ENCODE results near the gene RHOT2. TPM values are rescaled to one million over a fixed set of nuclear protein-coding genes. Genes with fewer than 3 reads are reported as not detected.

Gene RHOT2
- total RNA-seq, 1 experiment from 2014 or later, result 42.7 TPM

DNA sequence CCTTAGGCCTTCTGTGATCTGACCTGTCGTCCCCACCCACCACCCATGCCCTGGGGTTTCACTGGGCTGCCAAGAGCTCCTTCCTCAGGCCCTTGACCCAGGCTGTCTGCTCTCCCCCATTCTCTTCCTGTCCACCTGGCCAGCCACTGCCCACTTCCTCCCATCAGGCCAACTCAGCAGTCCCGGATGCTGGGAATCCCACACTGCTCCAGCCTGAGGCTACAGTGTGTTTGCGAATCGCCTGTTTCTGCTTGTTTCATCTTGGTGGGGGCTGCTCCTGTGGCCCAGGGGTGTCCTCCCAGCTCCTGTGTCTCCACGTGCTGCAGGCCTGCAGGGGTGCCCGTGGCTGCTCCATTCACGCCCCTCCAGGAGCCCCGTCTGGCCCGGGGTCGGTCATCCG lies 46.1 kb downstream of the RHOT2 start:
- in situ Hi-C loops (cut with HindIII; ENCODE audit: low pct_unique_long_range_greater_than_20kb, low sequenced_read_pairs), result no loop called here
- DNase-seq (ENCODE audit: low read depth, low spot score), result no peak

DNA sequence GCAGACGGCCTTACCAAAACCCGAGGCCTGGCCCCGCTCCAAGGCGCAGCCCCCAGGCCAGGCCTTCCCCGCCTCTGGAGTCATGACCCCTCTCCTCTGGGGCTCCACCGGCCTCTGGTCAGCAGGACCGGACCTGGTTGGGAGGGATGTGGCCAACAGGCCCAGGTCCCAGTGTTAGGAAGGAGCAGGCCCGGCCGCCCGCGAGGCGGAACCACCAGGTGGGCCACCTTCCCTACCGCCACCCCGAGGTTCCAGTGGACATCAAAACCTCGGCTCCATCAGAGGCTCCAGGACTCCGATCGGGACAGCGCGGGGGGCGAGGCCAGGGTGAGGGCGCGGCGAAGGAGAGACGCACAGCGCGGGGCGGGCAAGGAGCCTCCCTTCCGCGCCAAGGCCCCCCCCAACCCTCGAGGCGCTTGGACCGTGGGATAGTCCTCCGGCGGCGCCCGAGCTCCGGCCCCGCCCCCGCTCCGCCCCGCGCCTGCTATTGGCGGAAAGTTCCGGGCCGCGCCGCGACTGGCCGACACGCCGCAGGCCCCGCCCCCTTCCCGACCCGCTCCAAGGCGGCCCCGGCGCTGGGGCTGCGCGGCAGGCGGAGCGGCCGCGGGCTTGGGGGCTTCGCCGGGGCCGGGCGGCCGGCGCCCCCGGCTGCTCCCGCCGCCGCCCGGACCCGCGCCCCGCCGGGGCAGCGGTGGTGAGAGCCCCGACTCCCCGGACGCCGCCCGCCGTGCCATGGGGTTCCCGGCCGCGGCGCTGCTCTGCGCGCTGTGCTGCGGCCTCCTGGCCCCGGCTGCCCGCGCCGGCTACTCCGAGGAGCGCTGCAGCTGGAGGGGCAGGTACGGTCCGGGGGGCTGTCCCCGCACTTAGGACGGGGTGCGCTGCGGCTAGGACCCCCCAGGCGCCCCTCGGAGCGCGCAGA lies 46.9 kb downstream of the RHOT2 start, which contains the start of gene METRN:
Gene METRN, plus strand, starts transcription at position 561 of the 919 bp plus-strand sequence. Its CDS starts 172 bp downstream, at position 733.
- DNase-seq (ENCODE audit: low read depth, low spot score), result peak; percentile 78
- in situ Hi-C loops (cut with HindIII; ENCODE audit: low pct_unique_long_range_greater_than_20kb, low sequenced_read_pairs), result no loop called here

DNA sequence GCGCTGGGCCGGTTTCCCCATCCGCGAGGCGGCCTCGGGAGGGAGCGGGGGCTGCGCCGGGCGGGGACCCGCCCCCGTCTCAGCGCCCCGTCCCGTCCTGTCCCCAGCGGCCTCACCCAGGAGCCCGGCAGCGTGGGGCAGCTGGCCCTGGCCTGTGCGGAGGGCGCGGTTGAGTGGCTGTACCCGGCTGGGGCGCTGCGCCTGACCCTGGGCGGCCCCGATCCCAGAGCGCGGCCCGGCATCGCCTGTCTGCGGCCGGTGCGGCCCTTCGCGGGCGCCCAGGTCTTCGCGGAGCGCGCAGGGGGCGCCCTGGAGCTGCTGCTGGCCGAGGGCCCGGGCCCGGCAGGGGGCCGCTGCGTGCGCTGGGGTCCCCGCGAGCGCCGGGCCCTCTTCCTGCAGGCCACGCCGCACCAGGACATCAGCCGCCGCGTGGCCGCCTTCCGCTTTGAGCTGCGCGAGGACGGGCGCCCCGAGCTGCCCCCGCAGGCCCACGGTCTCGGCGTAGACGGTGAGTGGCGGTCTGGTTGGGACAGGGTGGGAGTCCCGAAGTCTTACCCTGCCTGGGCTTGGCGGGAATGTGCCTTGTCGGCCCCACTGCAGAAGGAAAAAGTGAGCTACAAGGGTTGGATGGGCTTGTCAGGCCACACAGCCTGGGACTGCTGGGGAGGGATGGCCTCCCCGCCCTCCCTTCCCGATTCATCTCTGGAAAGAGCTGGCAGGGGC lies 47.7 kb downstream of the RHOT2 start:
- in situ Hi-C loops (cut with HindIII; ENCODE audit: low pct_unique_long_range_greater_than_20kb, low sequenced_read_pairs), result no loop called here

DNA sequence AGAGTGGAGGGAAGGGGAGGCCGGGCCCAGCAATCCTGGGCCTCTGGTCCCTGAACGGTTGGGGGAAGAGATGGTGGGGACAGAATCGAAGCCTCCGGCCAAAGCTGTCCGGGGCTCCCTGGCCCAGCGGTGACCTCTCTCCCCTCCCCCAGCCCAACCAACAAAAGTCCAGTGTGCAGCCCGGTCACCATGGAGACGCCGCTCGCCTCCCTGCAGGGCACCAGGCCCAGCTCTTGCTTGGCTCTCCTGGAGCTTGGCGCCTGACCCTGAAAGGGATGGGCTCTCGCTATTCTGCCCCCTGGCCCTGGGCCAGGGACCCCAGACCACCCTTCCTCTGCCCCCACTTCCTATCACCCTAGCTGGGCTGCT lies 48.3 kb downstream of the RHOT2 start:
- peak; percentile 69 for DNase-seq (ENCODE audit: low read depth, low spot score)
- in situ Hi-C loops (cut with HindIII; ENCODE audit: low pct_unique_long_range_greater_than_20kb, low sequenced_read_pairs), result no loop called here

More for the DNA sequence above, 47.7 kb downstream of the RHOT2 start:
- no peak for DNase-seq (ENCODE audit: low read depth, low spot score)

DNA sequence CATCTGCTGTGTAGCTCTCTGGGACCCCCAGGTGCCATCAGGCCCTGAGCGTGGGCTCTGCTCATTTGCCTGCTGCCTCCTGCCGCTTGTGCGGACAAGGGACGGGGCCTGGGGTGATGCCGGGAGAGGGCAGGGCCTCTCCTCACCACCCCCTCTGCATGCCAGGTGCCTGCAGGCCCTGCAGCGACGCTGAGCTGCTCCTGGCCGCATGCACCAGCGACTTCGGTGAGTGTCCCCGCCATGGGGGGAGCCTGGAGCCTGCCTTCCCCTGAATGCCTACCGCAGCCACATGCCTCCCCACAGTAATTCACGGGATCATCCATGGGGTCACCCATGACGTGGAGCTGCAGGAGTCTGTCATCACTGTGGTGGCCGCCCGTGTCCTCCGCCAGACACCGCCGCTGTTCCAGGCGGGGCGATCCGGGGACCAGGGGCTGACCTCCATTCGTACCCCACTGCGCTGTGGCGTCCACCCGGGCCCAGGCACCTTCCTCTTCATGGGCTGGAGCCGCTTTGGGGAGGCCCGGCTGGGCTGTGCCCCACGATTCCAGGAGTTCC lies 48.9 kb downstream of the RHOT2 start:
- no peak for DNase-seq (ENCODE audit: low read depth, low spot score)
- in situ Hi-C loops (cut with HindIII; ENCODE audit: low pct_unique_long_range_greater_than_20kb, low sequenced_read_pairs), result no loop called here

DNA sequence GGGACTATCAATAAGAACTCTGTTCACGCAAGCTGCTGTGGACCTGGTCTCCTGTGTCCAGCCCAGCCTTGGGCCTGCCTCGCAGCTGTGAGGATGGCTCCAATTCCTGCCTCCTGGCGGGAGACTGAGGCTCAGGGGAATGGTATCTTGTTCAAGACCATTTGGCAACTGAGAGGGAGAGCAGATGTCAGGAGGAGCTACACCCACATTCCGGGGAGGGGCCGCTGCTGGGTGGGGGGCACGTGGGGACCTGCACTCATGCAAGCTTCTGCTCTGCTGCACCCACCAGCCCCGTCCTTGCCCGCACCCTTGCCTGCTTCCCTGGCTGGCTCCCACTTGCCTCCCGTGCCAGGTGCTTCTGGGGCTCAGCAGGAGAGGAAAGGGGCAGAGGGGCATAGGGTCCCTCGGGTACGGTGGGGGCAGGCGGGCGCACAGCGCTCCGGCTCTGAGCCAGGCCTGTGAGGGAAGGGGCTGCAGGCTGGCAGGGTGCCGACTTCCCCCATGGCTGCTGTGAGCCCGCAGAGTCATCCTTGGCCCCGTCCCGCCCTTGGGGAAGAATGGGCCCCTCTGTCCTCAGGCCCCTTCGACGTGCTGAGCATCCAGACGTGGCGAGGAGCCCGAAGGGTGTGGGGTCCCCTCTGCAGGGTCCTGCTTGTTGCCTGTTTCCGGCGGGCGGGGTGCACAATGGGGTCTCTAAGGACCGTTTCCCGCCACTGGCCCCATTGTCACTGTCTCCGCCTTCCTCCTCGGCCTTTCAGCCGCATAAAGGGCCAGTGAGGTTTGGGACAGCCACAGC lies 49.7 kb downstream of the RHOT2 start:
- in situ Hi-C loops (cut with HindIII; ENCODE audit: low pct_unique_long_range_greater_than_20kb, low sequenced_read_pairs), result no loop called here
- no peak for DNase-seq (ENCODE audit: low read depth, low spot score)

DNA sequence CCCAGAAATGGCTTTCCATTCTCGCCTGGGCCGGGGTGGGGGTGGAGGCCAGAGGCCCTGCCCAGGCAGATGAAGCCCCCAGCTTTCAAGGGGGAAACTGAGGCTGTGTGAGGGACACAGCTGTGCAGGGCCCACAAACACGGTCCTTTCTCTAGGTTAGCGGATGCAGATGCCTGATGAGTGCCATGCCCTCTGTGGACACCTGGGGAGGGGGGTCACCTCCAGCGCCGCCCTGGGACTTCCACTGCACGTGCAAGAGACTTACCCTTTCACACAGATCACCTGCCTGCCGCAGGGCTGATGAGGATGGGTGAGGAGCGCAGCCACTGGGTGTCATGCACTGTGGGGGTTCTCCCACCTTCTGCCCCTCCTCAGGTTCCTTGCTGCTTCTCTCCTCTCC lies 50.5 kb downstream of the RHOT2 start:
- no peak for DNase-seq (ENCODE audit: low read depth, low spot score)
- in situ Hi-C loops (cut with HindIII; ENCODE audit: low pct_unique_long_range_greater_than_20kb, low sequenced_read_pairs), result no loop called here

DNA sequence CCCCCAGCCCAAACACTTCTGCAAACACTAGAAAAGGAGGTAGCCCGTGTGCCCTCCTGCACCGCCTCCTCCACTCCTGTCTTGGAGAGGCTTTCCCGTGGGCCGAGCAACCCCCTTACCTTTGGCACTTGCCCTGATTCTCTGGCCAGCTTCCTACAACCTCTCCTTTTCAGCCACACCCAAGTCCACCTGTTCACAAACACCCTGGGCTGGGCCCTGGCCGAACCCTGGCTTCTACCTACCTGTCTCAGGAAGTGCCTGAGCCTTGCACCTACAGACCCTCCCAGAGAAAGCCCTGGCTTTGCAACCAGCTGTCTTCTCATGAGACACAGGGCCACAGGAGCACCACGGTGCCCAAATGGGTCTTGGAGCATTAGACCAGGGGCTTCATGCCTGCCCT lies 51.0 kb downstream of the RHOT2 start:
- DNase-seq (ENCODE audit: low read depth, low spot score), result no peak
- in situ Hi-C loops (cut with HindIII; ENCODE audit: low pct_unique_long_range_greater_than_20kb, low sequenced_read_pairs), result no loop called here

DNA sequence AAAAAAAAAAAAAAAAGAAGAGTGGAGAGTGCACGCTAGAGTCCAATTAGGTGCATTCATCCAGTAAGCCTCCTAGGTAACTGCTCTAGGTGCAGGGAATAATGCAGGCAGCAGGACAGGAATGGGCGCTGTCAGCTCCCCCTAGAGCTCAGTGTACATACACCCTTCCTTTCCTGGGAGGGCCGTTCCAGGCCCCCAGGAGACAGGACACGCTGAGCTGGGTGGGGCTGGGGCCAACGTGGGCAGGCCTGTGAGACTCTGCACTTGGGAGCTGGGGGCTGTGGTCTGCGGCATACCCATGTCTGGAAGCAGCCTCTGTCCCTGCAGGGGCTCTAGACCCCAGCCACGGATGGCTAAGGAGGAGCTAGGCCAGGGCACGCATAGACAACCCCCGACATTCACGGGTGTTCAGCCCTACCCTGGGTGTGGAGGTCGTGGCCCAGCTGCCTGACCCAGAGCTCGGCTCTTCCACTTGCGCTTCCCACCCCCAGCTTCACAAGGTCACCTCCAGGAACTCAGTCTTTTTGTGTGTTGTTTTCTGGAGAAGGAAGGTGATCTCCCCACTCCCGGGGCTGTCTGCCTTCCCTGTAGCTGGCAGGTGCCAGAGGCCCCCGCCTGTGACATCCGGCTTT lies 52.0 kb downstream of the RHOT2 start:
- DNase-seq (ENCODE audit: low read depth, low spot score), result peak; percentile 59
- in situ Hi-C loops (cut with HindIII; ENCODE audit: low pct_unique_long_range_greater_than_20kb, low sequenced_read_pairs), result no loop called here

DNA sequence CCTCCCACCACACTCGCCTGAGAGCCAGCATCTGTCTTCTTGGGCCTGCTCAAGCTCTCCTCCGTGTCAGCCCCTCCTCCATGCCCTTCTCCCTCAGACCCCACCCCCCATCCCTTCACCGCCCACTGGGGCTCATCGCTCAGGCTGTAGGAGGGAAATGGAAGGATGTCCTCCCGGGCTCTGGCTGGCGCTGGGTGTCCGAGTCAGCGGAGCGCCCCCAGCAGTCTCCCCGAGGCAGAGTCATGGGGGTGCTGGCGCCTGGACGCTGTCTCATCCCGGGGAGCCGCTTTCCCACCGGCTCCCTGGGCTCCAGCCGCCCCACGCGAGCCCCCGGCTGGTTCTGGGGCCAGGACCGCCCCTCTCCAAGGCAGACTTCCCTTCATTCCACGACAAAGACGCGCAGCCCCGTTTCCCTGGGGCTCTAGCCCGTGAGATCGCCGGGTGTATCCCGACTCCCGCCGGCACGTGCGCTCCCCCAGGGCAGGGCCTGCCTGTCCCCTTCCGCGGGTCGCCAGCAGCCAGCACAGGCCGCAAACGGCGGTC lies 52.6 kb downstream of the RHOT2 start:
- in situ Hi-C loops (cut with HindIII; ENCODE audit: low pct_unique_long_range_greater_than_20kb, low sequenced_read_pairs), result no loop called here

DNA sequence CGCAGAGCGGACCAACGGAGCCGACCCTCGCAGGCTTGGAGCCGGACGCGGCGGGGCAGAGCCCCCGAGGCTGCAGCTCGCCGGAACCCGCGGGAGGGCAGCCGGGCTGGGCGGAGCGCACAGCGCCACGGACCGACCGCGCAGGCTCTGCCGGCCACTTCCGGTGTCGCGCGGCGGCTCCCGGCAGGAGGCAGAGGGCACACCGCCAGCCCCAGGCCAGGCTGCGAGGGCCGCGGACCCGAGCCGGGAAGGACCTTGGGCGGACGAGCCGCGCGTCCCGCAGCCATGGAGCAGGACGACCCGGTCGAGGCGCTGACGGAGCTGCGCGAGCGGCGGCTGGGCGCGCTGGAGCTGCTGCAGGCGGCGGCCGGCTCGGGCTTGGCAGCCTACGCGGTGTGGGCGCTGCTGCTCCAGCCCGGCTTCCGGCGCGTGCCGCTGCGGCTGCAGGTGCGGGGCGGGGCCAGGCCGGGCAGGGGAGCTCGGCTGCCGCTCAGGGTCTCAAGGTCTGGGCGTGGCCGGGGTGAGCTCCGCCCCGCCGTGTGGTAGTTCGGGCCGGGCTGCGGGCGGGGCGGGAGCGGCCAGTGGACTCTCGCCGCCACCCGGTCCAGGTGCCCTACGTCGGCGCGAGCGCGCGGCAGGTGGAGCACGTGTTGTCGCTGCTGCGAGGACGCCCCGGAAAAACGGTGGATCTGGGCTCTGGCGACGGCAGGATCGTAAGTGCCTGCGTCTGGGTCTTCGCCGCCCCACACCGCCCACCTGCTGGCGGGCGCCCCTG lies 53.2 kb downstream of the RHOT2 start, which contains the start of gene ANTKMT:
Gene ANTKMT, plus strand, starts transcription at position 157 of the 775 bp plus-strand sequence. Its CDS starts 129 bp downstream, at position 286.
- DNase-seq (ENCODE audit: low read depth, low spot score), result peak; percentile 79
- in situ Hi-C loops (cut with HindIII; ENCODE audit: low pct_unique_long_range_greater_than_20kb, low sequenced_read_pairs), result no loop called here

More for the DNA sequence above, 52.6 kb downstream of the RHOT2 start:
- peak; percentile 77 for DNase-seq (ENCODE audit: low read depth, low spot score)

DNA sequence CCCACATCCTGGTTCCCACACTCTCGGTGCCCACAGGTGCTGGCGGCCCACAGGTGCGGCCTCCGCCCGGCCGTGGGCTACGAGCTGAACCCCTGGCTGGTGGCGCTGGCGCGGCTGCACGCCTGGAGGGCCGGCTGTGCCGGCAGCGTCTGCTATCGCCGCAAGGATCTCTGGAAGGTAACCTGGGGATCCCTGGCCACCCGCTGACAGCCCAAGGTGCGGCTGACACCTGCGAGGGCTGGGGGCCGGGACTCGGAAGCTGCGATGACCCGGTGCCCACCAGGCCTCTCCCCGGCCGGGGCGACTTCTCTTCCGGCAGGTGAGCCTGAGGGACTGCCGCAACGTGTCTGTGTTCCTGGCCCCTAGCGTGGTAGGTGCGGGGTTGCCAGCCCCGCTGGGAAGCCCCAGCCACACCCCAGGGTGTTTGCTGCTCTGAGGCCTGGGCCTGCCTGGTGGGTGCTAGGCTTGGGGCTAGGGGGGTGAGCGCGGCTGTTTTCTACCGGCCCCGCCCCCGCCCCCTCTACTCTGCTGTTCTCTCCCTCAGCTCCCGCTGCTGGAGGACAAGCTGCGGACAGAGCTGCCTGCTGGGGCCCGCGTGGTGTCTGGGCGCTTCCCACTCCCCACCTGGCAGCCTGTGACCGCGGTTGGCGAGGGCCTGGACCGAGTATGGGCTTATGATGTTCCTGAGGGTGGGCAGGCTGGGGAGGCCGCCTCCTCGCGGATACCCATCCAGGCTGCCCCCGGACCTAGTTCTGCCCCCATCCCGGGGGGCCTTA lies 54.0 kb downstream of the RHOT2 start:
- in situ Hi-C loops (cut with HindIII; ENCODE audit: low pct_unique_long_range_greater_than_20kb, low sequenced_read_pairs), result no loop called here
- no peak for DNase-seq (ENCODE audit: low read depth, low spot score)

DNA sequence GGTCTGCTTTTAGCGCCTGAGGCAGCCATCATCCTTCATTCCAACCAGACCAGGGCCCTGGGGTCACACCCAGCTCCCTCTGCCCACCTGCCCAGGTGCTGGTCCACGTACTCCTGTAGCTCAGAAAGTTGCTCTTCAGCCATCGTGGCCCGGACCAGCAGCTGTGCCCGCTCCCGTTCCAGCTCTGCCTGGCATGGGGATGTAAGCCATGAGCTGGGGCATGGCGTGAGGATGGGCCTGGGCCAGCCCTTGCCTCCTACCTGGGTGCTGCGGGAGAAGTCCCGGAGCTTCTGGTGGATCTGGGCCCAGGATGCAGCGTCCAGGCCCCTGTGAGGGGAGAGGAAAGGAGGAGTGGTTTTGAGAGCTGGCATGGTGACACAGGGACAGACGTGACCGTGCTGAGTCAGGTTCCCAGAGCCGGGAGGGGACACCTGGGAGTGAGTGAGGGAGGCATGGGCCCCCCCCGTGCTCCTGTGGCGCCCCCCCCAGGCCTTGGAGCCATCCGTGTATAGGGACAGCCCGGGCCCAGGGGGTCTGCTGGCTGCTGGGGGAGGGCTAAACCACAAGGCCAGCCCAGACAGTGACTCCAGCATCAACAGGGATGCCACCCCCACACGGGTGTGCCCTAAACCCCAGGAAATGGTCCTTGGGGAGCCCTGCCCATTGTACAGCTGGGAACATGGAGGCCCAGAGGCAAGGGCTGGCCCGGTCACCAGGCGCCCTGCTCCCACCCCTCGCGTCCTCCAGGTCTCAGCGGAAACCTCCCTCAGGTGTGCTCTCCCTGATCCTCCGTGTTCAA lies 55.1 kb downstream of the RHOT2 start:
- in situ Hi-C loops (cut with HindIII; ENCODE audit: low pct_unique_long_range_greater_than_20kb, low sequenced_read_pairs), result no loop called here
- DNase-seq (ENCODE audit: low read depth, low spot score), result no peak

DNA sequence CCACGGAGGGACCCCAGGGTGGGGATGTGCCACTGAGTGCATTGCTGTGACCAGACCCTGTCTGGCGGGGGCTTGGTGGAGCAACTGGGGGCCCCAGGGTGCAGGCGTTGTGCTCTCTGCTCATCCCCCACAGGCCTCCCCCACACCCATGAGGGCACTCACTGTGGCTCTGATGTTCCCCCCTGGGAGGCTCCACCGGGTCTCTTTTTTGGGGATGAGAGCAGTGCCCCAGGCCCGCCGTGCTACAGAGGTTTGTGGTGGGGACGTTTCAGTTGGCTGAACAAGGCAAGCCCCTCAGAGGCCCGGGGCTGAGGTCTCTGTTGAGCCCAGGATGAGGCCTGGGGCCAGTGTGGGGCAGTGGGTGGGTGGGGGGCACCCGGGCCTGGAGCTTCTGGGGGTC lies 55.8 kb downstream of the RHOT2 start:
- in situ Hi-C loops (cut with HindIII; ENCODE audit: low pct_unique_long_range_greater_than_20kb, low sequenced_read_pairs), result no loop called here
- DNase-seq (ENCODE audit: low read depth, low spot score), result no peak
